Ovary (tissue), 3 donors: ENCODE results near the gene ANXA11.

Source experiments
- CTCF ChIP-seq, 3 donors: fragments of 450-650 bp in 2 of 3; fragments of 200-600 bp in 1 of 3; IDR thresholded peaks; one replicate each; pipeline versions ENCODE4 v1.5.1 to v1.8.0; 2016 to 2022; ENCODE audit warnings: antibody characterized with exemption in 3 of 3, mild to moderate bottlenecking in 1 of 3
- POLR2A ChIP-seq: fragments of 450-650 bp; IDR thresholded peaks from one replicate; pipeline ENCODE4 v1.6.1; 2017; ENCODE audit warnings: antibody characterized with exemption, mild to moderate bottlenecking, moderate library complexity
- donor health status: DM: no; HTN: no; CAD: no.

- TF ChIP-seq CTCF (IDR thresholded peaks at IDR 0.05), result no peak
- no peak for TF ChIP-seq POLR2A
Observed at GRCh38 chr10:80165173-80165572, 40.2 kb downstream of the ANXA11 start.
